Small intestine (tissue), 7 donors: Measurements from ENCODE around the gene ANO10. TPM values are rescaled to one million over a fixed set of nuclear protein-coding genes. Genes with fewer than 3 reads are reported as not detected.
A peak's percentile ranks its signal among the peaks of the same experiment; 100 is the strongest.

Experiments
- DNase-seq, 2 donors: peaks; one replicate each; pipeline versions ENCODE4 v3.0.0 to v3.0.0-alpha.2; 2013
- FAIRE-seq: peaks from 2 replicates; lab custom pipeline; 2012; peaks lifted over from hg19 to GRCh38; lab: Jason Lieb, UNC
- H3K27ac ChIP-seq, 3 donors: one replicate each; pipeline ENCODE4 v1.5.1; 2013; ENCODE audit warnings: low read length in 2 of 3, mild to moderate bottlenecking in 2 of 3, control low read depth in 1 of 3, inconsistent platforms in 1 of 3, low read depth in 1 of 3, moderate library complexity in 1 of 3
- H3K27me3 ChIP-seq, 3 donors: one replicate each; pipeline ENCODE4 v1.6.1; 2013; ENCODE audit warnings: low read length in 3 of 3, inconsistent platforms in 1 of 3; ENCODE audit not compliant: control insufficient read depth in 3 of 3, insufficient read depth in 3 of 3
- H3K36me3 ChIP-seq, 3 donors: one replicate each; pipeline ENCODE4 v1.6.1; 2013; ENCODE audit warnings: low read length in 3 of 3, inconsistent platforms in 1 of 3, low read depth in 1 of 3, mild to moderate bottlenecking in 1 of 3, moderate library complexity in 1 of 3; ENCODE audit not compliant: control insufficient read depth in 3 of 3, insufficient read depth in 2 of 3
- H3K4me1 ChIP-seq, 3 donors: one replicate each; pipeline ENCODE4 v1.6.1; 2013; ENCODE audit warnings: low read length in 2 of 3, inconsistent platforms in 1 of 3, low read depth in 1 of 3, mild to moderate bottlenecking in 1 of 3, moderate library complexity in 1 of 3; ENCODE audit not compliant: control insufficient read depth in 3 of 3, insufficient read depth in 2 of 3
- H3K4me3 ChIP-seq, 3 donors: one replicate each; pipeline ENCODE4 v1.5.1; 2013; ENCODE audit warnings: low read length in 3 of 3, control low read depth in 1 of 3, inconsistent platforms in 1 of 3, low read depth in 1 of 3, mild to moderate bottlenecking in 1 of 3, moderate library complexity in 1 of 3
- H3K9me3 ChIP-seq, 2 donors: one replicate each; pipeline ENCODE4 v1.6.1; 2013; ENCODE audit warnings: low read depth in 1 of 2, low read length in 1 of 2; ENCODE audit not compliant: control insufficient read depth in 2 of 2, insufficient read depth in 1 of 2
- WGBS, 3 donors: extraction: QIAGEN DNeasy Blood & Tissue Kit; methylation state at CpG; one replicate each; pipeline ENCODE4 v1.1.7; 2013; 5-methylcytosine and 5-hydroxymethylcytosine counted together
- polyA plus RNA-seq, 4 donors: library from polyadenylated mRNA; stranded (reverse) in 3 of 4; unstranded in 1 of 4; fragments of 200-250 nt in 3 of 4; fragments of 120-200 nt in 1 of 4; gene quantifications; one replicate each; pipeline versions ENCODE4 v1.2.1 to v1.2.3, GENCODE V29; 2013
- donor health status: healthy with polysubstance abuse.
- donor health status: control.
- donor health status: control.
- donor health status: Bipolar disorder and iron deficiency.
- donor health status: healthy.

ANO10 gene
- polyA plus RNA-seq, 4 donors, result 21.7 to 45.6 (median 30.1) TPM

DNA sequence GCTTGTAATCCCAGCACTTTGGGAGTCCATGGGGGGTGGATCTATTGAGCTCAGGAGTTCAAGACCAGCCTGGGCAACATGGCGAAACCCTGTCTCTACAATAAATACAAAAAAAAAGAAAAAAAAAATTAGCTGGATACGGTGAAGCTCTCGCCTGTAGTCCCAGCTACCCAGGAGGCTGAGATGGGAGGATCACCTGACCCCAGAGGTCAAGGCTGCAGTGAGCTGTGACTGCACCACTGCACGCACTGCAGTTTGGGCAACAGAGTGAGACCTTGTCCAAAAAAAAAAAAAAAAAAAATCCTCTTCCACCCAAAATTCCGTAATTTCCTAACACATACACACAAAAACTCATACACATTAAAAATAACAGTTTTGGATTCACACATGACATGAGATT is 2.2 kb downstream of the ANO10 start:
- FAIRE-seq (no peak), DNase-seq (no peak)
- H3K4me3 ChIP-seq, result no peak overlapping the region
- no peaks in the 10 kb centered on the region for H3K9me3 ChIP-seq
- no peaks in the 10 kb centered on the region for H3K27me3 ChIP-seq
- H3K4me1 ChIP-seq, result peaks cover 0 to 8% (median 2%) of the 10 kb centered on the region in 3 donors
- peaks cover 0 to 2% (median 0%) of the 10 kb centered on the region in 3 donors for H3K36me3 ChIP-seq
- H3K27ac ChIP-seq, result no peak overlapping the region
- WGBS, 3 donors, result 91 to 94% (median 92%) methylated on average over 5 of the region's 5 CpGs

DNA sequence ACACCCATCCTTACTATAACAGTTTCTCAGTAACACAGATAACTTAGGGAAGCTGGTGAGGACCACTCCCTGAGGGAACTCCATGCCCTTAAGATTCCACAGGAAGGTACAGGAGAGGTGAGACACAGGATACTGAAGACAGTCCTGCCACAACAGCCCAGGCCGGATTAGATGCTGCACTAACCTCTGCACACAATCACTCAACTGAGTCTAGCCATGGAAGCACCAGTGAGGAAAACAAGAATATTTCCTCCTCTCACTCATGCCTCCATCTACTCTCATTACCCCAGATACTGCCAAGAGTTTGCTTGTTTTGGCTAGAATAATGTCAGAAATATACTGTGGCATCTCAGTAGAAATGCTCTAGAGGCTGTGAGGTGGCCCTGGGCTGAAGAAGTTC is 3.7 kb downstream of the ANO10 start:
- 46 to 88% (median 72%) methylated on average over 1 of the region's 1 CpG for WGBS, 3 donors
- peaks cover 3 to 14% (median 5%) of the 10 kb centered on the region in 3 donors for H3K4me1 ChIP-seq
- H3K27me3 ChIP-seq, result no peaks in the 10 kb centered on the region
- peaks cover 0 to 2% (median 0%) of the 10 kb centered on the region in 3 donors for H3K36me3 ChIP-seq
- peak overlapping the region in 1 of 3 donors; percentile 8 for H3K27ac ChIP-seq
- FAIRE-seq (no peak), DNase-seq (no peak)
- H3K4me3 ChIP-seq, result no peak overlapping the region
- H3K9me3 ChIP-seq, result no peaks in the 10 kb centered on the region

DNA sequence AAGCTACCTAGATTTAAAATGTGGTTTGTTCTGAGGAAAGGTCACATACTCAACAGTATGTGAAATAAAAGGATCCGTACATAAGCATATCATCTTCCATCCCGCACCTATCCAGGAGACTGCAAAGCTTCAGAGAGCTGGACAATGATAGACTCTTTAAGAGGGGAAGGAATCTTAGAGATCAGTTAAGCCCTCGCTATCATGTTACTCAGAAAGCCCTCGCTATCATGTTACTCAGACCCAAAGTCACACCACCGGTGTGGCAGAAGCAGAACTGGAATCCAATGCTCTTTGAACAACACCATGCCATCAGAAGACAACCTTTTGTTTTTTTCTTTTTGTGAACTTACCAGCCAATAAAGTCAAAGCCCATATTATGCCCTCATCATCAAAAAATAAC is 5.8 kb downstream of the ANO10 start:
- 79 to 89% (median 88%) methylated on average over 5 of the region's 5 CpGs for WGBS, 3 donors
- H3K36me3 ChIP-seq, result peaks cover 0 to 2% (median 0%) of the 10 kb centered on the region in 3 donors
- FAIRE-seq, result no peak

DNA sequence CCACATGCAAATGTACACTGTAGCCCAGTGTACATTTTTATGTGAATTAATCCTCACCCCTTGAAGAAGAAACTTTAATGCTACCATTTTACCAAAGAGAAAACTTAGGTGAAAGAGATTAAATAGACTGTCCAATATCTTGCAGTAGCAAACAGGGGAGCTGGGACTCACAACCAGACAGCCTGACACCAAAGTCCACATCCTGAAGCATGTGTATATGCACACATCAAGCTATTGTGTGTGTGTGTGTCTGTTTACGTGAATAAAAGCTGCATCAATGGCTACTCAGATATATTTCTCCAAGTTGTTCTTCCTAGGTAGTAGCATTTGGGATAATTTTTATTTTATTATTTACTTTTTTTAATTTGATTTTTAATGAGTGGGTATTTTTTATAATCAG is 6.7 kb downstream of the ANO10 start:
- FAIRE-seq (no peak), DNase-seq (peak in 1 of 2 donors; percentile 35)
- 59 to 74% (median 71%) methylated on average over 1 of the region's 1 CpG for WGBS, 3 donors
- H3K4me1 ChIP-seq, result peaks cover 4 to 18% (median 6%) of the 10 kb centered on the region in 3 donors
- H3K27ac ChIP-seq, result no peak overlapping the region
- H3K4me3 ChIP-seq, result no peak overlapping the region
- H3K27me3 ChIP-seq, result no peaks in the 10 kb centered on the region
- peaks cover 0 to 2% (median 0%) of the 10 kb centered on the region in 3 donors for H3K36me3 ChIP-seq
- no peaks in the 10 kb centered on the region for H3K9me3 ChIP-seq

More for the DNA sequence above, 5.8 kb downstream of the ANO10 start:
- no peak for DNase-seq
- H3K27me3 ChIP-seq, result no peaks in the 10 kb centered on the region
- H3K4me3 ChIP-seq, result no peak overlapping the region
- H3K27ac ChIP-seq, result peak overlapping the region in 1 of 3 donors; percentile 14
- H3K4me1 ChIP-seq, result peaks cover 4 to 20% (median 6%) of the 10 kb centered on the region in 3 donors
- H3K9me3 ChIP-seq, result no peaks in the 10 kb centered on the region

DNA sequence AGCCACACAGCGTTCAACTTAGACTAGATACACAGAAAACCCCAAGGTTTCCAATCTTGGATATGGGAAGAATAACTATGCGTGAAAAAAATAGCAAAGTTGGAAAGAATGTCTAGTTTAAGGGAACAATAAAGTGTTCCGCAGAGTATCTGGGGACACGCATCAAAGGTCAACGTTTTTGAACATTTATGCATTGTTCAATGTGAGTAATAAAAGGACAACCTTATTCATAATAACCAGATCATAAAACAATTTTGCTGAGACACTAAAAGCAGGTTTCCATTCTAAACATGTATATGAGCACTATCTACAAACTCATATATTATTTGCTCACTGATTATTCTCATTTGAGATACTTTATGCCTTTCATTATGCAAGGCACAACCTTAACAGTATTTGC is 7.8 kb downstream of the ANO10 start:
- 14 to 67% (median 40%) methylated on average over 5 of the region's 5 CpGs for WGBS, 3 donors
- Histone ChIP-seq H3K4me1 (peaks cover 4 to 18% (median 6%) of the 10 kb centered on the region in 3 donors), H3K4me3 (no peak overlapping the region), H3K27ac (peak overlapping the region; percentile 16 to 60 (median 39)), H3K36me3 (peaks cover 0 to 2% (median 0%) of the 10 kb centered on the region in 3 donors), H3K9me3 (no peaks in the 10 kb centered on the region), H3K27me3 (no peaks in the 10 kb centered on the region)
- DNase-seq (peak; percentile 64 to 85), FAIRE-seq (peak; percentile 89)

DNA sequence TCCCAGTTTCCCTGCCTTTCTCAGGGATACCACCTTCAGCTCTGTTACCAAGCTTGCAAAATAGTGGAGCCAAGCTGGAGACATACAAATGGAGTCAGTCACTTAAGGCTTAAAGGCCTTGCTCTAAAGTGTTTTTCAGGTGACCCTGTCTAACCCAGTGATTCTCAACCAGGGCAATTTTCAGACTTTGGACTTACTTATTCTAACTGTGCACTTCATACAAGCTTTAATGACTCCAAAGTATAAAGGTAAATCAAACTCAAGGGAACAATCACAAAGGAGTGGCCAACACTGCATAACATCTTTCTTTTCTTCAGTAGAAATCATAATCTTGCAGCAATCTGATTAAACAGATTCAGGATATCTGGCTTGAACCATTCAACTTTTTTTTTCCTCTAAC is 9.4 kb downstream of the ANO10 start:
- peak; percentile 19 for FAIRE-seq
- Histone ChIP-seq H3K27ac (peak overlapping the region; percentile 42 to 74 (median 57)), H3K27me3 (no peaks in the 10 kb centered on the region), H3K9me3 (no peaks in the 10 kb centered on the region), H3K4me1 (peaks cover 4 to 18% (median 6%) of the 10 kb centered on the region in 3 donors), H3K4me3 (no peak overlapping the region), H3K36me3 (peaks cover 0 to 2% (median 0%) of the 10 kb centered on the region in 3 donors)
- DNase-seq, result peak; percentile 82 to 95

DNA sequence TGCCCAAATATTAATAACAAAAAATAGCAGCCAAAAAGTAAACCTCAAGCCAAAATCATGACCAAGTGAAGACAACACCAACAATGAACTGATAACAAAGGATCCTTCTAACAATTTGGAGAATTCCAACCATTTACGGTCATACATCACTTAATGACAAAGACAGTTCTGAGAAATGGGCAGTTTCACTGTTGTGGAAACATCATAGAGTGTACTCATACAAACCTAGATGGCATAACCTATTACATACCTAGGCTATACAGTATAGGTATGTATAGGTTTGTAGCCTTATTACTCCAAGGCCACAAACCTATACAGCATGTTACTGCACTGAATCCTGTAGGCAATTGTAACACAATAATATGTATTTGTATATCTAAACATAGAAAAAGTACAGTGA is 12.4 kb downstream of the ANO10 start:
- no peak for DNase-seq
- Histone ChIP-seq H3K9me3 (no peaks in the 10 kb centered on the region), H3K27ac (no peak overlapping the region), H3K4me3 (no peak overlapping the region), H3K27me3 (no peaks in the 10 kb centered on the region), H3K36me3 (peaks cover 0 to 3% (median 2%) of the 10 kb centered on the region in 3 donors), H3K4me1 (peaks cover 2 to 18% (median 6%) of the 10 kb centered on the region in 3 donors)
- no peak for FAIRE-seq
- 96 to 100% (median 100%) methylated on average over 1 of the region's 1 CpG for WGBS, 3 donors

DNA sequence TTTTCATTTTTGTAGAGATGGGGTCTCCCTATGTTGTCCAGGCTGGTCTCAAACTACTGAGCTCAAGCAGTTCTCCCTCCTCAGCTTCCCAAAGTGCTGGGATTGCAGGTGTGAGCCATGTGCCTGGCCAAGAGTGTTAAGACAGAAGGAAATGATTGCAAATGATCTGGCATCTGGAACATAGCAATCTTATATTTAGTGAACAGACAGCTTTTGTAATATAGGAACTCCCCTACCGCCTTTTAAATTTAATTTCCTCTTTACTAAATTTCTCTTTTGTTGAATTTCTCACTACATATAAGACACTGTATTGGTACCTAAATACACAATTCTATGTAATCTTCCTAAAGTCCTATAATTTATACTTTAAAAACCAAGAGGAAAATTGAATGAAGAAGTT is 13.1 kb downstream of the ANO10 start:
- DNase-seq (no peak), FAIRE-seq (no peak)
- Histone ChIP-seq H3K4me3 (no peak overlapping the region), H3K27me3 (no peaks in the 10 kb centered on the region), H3K36me3 (peaks cover 0 to 4% (median 2%) of the 10 kb centered on the region in 3 donors), H3K4me1 (peaks cover 2 to 17% (median 6%) of the 10 kb centered on the region in 3 donors), H3K27ac (no peak overlapping the region), H3K9me3 (no peaks in the 10 kb centered on the region)
- WGBS, 3 donors, result 85 to 92% (median 89%) methylated on average over 1 of the region's 1 CpG

DNA sequence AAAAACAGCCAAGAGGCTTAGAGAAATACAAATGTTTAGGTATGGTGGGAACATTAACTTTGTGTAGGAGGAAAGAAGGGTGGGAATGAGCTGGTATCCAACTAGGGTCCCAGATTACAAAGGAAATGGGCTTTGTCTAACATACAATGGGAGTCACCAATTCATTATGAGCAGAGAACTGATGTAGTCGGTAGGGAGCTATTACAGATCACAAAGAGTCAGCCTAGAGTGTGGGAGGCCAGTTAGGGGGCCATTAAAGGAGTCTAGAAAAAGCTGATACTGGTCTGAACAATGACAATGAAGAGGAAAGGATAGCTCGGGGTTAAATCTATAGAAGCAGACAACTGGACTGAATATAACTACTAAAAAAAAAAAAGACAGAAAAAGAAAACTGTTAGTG is 15.5 kb downstream of the ANO10 start:
- Histone ChIP-seq H3K27ac (no peak overlapping the region), H3K4me1 (peaks cover 0 to 3% (median 0%) of the 10 kb centered on the region in 3 donors), H3K27me3 (no peaks in the 10 kb centered on the region), H3K9me3 (no peaks in the 10 kb centered on the region), H3K36me3 (peaks cover 2 to 4% (median 3%) of the 10 kb centered on the region in 3 donors), H3K4me3 (no peak overlapping the region)
- DNase-seq (no peak), FAIRE-seq (no peak)
- WGBS, 3 donors, result 75 to 85% (median 82%) methylated on average over 2 of the region's 2 CpGs
